ENCODE data around the gene R3HDM1.

R3HDM1 gene

GRCh38 chr2:135762022-135762421, 230.7 kb downstream of the R3HDM1 start:
- Mint-ChIP-seq H3K9me3 (peaks cover 3% of the 10 kb centered on the region), H3K4me1 (no peaks in the 10 kb centered on the region), H3K36me3 (ENCODE audit: low read depth) (peaks cover 78% of the 10 kb centered on the region), H3K27me3 (ENCODE audit: low read depth) (no peaks in the 10 kb centered on the region), H3K4me3 (no peak overlapping the region), H3K27ac (no peak overlapping the region)
- TF ChIP-seq CTCF (IDR thresholded peaks at IDR 0.05; ENCODE audit: unreplicated experiment in 3 of 3), result no peak

- Mint-ChIP-seq H3K9me3 (peaks cover 3% of the 10 kb centered on the region), H3K4me3 (no peak overlapping the region), H3K27me3 (ENCODE audit: low read depth) (no peaks in the 10 kb centered on the region), H3K27ac (no peak overlapping the region), H3K4me1 (no peaks in the 10 kb centered on the region), H3K36me3 (ENCODE audit: low read depth) (peaks cover 77% of the 10 kb centered on the region)
- TF ChIP-seq CTCF (IDR thresholded peaks at IDR 0.05; ENCODE audit: unreplicated experiment in 3 of 3), result no peak
Measured at GRCh38 chr2:135762530-135762929, 231.2 kb downstream of the R3HDM1 start.

DNA sequence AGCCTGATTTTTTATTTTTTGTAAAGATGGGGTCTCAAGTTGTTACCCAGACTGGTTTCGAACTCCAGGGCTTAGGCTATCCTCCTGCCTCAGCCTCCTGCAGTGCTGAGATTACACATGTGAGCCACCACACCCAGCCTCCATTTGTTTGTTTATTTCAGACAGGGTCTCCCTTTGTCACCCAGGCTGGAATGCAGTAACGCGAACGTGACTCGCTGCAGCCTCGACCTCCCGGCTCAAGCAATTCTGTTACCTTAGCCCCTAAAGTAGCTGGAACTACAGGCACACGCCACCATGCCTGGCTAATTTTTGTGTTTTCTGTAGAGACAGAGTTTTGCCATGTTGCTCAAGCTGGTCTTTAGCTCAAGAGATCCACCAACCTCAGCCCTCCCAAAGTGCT, 237.6 kb downstream of the R3HDM1 start:
- H3K4me1 Mint-ChIP-seq, result no peaks in the 10 kb centered on the region
- no peaks in the 10 kb centered on the region for H3K27me3 Mint-ChIP-seq (ENCODE audit: low read depth)
- peaks cover 82% of the 10 kb centered on the region for H3K36me3 Mint-ChIP-seq (ENCODE audit: low read depth)
- H3K4me3 Mint-ChIP-seq, result no peak overlapping the region
- peaks cover 9% of the 10 kb centered on the region for H3K9me3 Mint-ChIP-seq
- H3K27ac Mint-ChIP-seq, result no peak overlapping the region
- TF ChIP-seq CTCF (IDR thresholded peaks at IDR 0.05; ENCODE audit: unreplicated experiment in 3 of 3), result no peak

DNA sequence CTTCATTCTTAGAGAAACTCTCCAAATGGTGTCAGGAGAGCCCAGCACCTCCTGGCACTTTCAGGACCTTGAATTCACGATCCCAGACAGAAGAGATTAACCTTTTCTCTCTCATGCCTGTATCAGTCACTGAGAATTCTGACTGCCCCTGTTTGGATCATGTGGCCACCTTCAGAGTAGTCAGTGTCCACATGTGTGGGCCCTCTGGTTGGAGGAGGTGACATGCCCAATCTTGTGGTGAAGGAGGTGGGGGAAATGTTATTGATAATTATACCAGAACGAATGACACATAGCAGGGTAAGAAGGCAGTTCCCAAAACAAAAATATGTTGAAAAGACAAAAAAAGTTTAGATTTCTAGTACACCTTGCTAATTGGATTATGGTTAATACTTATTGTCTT, 242.0 kb downstream of the R3HDM1 start:
- Mint-ChIP-seq H3K27me3 (ENCODE audit: low read depth) (no peaks in the 10 kb centered on the region), H3K4me3 (no peak overlapping the region), H3K27ac (no peak overlapping the region), H3K36me3 (ENCODE audit: low read depth) (peaks cover 92% of the 10 kb centered on the region), H3K9me3 (peaks cover 9% of the 10 kb centered on the region), H3K4me1 (no peaks in the 10 kb centered on the region)
- no peak for TF ChIP-seq CTCF (IDR thresholded peaks at IDR 0.05; ENCODE audit: unreplicated experiment in 3 of 3)

DNA sequence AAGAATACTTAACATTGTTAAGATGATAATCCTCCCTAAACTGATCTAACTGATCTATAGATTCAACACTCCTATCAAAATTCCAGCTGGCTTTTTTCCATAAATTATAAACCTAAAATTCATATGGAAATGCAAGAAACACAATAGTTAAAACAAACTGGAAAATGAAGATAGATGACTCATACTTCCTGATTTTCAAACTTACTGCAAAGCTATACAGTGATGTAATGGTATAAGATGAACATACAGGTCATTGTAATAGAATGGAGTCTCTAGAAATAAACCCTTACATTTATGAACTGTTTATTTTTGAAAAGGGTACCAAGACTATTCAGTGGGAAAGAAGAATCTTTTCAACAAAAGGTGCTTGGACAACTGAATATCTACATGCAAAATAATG, 242.6 kb downstream of the R3HDM1 start:
- Mint-ChIP-seq H3K9me3 (peaks cover 9% of the 10 kb centered on the region), H3K4me1 (no peaks in the 10 kb centered on the region)

More for the DNA sequence above, 242.6 kb downstream of the R3HDM1 start:
- H3K27me3 Mint-ChIP-seq (ENCODE audit: low read depth), result no peaks in the 10 kb centered on the region
- H3K27ac Mint-ChIP-seq, result no peak overlapping the region
- TF ChIP-seq CTCF (IDR thresholded peaks at IDR 0.05; ENCODE audit: unreplicated experiment in 3 of 3), result no peak
- H3K4me3 Mint-ChIP-seq, result no peak overlapping the region
- peaks cover 91% of the 10 kb centered on the region for H3K36me3 Mint-ChIP-seq (ENCODE audit: low read depth)

All from nephron (organoid).